ENCODE measurements around the gene GAB4. TPM values are rescaled to one million over a fixed set of nuclear protein-coding genes. Genes with fewer than 3 reads are reported as not detected.

The GAB4 gene, protein sequence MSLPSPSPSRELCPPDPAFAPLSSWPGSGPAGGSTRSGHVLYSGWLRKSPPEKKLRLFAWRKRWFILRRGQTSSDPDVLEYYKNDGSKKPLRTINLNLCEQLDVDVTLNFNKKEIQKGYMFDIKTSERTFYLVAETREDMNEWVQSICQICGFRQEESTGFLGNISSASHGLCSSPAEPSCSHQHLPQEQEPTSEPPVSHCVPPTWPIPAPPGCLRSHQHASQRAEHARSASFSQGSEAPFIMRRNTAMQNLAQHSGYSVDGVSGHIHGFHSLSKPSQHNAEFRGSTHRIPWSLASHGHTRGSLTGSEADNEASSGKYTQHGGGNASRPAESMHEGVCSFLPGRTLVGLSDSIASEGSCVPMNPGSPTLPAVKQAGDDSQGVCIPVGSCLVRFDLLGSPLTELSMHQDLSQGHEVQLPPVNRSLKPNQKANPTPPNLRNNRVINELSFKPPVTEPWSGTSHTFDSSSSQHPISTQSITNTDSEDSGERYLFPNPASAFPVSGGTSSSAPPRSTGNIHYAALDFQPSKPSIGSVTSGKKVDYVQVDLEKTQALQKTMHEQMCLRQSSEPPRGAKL
- total RNA-seq: not detected in 3 replicates

DNA sequence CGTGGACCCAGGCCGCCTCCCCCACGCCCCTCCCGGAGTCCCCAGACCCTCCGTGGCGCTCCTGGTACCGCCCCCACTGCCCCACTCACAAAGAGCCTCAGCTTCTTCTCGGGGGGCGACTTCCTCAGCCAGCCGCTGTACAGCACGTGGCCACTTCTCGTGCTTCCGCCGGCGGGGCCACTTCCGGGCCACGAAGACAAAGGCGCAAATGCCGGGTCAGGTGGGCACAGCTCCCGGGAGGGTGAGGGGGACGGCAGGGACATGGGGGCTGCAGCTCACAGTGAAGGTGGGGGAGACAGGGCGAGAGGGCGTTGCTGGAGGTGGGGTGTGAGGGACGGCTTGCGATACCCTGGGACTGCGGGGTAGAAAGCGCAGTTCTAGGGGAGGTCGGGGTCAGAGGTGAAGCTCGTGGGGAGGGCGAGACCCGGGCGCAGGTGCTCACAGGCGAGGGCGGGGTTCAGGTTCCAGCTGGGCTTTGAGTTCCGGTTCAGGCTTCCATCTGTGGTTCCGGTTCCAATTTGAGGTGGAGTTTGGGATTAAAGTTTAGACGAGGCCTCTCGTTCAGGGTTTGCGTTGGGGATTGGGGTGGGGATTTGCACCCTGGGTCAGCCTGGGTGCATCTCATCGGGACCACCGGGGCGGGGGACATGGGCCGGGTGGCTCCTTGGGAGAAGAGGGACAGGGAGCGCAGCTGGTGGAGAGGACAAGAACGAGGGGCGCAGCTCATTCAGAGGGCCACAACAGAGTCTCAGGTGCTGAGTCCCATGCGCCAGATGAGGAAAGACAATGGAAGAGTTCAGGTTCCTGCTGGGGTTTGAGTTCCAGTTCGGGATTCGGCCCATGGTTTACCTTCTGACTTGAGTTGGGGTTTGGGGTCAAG lies at the start of gene GAB4:
Gene GAB4, minus strand, starts transcription at position 371 of the 880 bp plus-strand sequence. Its CDS starts 108 bp downstream, at position 263.
- no peaks in the 10 kb centered on the region for H3K27me3 Mint-ChIP-seq (ENCODE audit: low read depth)
- H3K27ac Mint-ChIP-seq: no peak within 1 kb of the TSS
- no peak for DNase-seq (ENCODE audit: low spot score in 2 of 2, unreplicated experiment in 2 of 2)
- H3K9me3 Mint-ChIP-seq: peaks cover 64% of the 10 kb centered on the region
- no peaks in the 10 kb centered on the region for H3K36me3 Mint-ChIP-seq
- TF ChIP-seq, protein P1, sequence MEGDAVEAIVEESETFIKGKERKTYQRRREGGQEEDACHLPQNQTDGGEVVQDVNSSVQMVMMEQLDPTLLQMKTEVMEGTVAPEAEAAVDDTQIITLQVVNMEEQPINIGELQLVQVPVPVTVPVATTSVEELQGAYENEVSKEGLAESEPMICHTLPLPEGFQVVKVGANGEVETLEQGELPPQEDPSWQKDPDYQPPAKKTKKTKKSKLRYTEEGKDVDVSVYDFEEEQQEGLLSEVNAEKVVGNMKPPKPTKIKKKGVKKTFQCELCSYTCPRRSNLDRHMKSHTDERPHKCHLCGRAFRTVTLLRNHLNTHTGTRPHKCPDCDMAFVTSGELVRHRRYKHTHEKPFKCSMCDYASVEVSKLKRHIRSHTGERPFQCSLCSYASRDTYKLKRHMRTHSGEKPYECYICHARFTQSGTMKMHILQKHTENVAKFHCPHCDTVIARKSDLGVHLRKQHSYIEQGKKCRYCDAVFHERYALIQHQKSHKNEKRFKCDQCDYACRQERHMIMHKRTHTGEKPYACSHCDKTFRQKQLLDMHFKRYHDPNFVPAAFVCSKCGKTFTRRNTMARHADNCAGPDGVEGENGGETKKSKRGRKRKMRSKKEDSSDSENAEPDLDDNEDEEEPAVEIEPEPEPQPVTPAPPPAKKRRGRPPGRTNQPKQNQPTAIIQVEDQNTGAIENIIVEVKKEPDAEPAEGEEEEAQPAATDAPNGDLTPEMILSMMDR (IDR thresholded peaks at IDR 0.05; ENCODE audit: unreplicated experiment): no peak
- H3K4me1 Mint-ChIP-seq: no peaks in the 10 kb centered on the region
- no peak within 1 kb of the TSS for H3K4me3 Mint-ChIP-seq

DNA sequence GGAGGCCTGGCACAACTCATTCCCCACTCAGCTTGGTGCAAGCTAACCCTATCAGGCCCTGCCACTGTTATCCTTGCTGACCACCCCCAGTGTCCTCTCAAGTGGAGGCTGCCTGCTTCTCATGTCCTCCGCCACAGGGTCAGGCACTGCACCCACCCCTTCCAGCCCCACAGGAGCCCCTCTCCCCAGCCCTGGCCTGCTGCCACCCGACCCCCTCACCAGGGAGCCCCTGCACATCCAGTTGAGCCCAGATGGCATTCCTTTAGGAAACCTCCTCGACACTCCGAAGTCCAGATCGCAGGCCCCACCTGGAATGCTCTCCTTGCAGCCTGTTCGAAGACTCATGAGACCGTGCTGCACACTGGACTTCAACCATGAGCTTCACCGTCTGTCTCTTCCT lies 48.8 kb upstream of the GAB4 start:
- peaks cover 2% of the 10 kb centered on the region for H3K4me1 Mint-ChIP-seq
- peaks cover 37% of the 10 kb centered on the region for H3K27me3 Mint-ChIP-seq (ENCODE audit: low read depth)
- H3K9me3 Mint-ChIP-seq: no peaks in the 10 kb centered on the region
- H3K36me3 Mint-ChIP-seq: no peaks in the 10 kb centered on the region
- no peak for DNase-seq (ENCODE audit: low spot score in 2 of 2, unreplicated experiment in 2 of 2)
- no peak overlapping the region for H3K27ac Mint-ChIP-seq
- TF ChIP-seq, protein P1 (IDR thresholded peaks at IDR 0.05; ENCODE audit: unreplicated experiment): no peak
- no peak overlapping the region for H3K4me3 Mint-ChIP-seq

DNA sequence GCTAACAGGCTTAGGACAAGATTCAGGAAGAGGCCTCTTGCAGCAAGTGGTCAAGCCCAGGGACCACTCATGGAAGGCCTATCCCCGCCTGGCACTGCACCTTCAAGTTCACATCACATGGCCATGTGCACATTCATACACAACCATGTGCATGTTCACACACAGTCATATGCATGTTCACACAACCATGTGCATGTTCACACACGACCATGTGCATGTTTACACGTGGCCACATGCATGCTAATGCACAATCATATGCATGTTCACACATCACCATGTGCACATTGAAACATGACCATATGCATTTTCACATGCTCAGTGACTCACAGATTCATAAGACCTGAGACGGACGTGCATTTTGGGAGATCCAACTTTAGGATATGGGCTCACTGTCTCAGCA lies 48.0 kb upstream of the GAB4 start:
- Mint-ChIP-seq H3K36me3 (no peaks in the 10 kb centered on the region), H3K9me3 (no peaks in the 10 kb centered on the region), H3K27me3 (ENCODE audit: low read depth) (peaks cover 35% of the 10 kb centered on the region), H3K4me3 (no peak overlapping the region), H3K27ac (no peak overlapping the region), H3K4me1 (peaks cover 2% of the 10 kb centered on the region)
- TF ChIP-seq, protein P1 (IDR thresholded peaks at IDR 0.05; ENCODE audit: unreplicated experiment): no peak
- DNase-seq (ENCODE audit: low spot score in 2 of 2, unreplicated experiment in 2 of 2): no peak

DNA sequence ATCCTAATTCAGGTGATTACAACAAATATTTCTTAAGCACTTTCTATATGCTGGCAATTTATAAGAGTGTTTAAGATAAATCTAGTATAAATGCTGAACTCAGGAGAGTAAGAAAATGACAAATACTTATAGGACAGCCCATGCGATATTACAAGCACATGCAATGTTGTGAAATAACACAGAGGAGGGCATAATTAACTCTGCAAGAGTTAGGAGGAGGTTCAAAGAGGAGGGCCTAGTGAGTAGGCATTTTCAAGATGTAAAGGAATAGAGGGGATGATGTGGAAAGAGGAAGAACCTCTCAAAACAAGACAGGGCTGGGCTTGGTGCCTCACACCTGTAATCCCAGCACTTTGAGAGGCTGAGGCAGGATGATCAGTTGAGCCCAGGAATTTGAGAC lies 39.6 kb upstream of the GAB4 start:
- Mint-ChIP-seq H3K27ac (no peak overlapping the region), H3K9me3 (no peaks in the 10 kb centered on the region)

More for the DNA sequence above, 39.6 kb upstream of the GAB4 start:
- no peak for DNase-seq (ENCODE audit: low spot score in 2 of 2, unreplicated experiment in 2 of 2)
- H3K4me1 Mint-ChIP-seq: no peaks in the 10 kb centered on the region
- TF ChIP-seq, protein P1 (IDR thresholded peaks at IDR 0.05; ENCODE audit: unreplicated experiment): no peak
- no peak overlapping the region for H3K4me3 Mint-ChIP-seq
- peaks cover 9% of the 10 kb centered on the region for H3K27me3 Mint-ChIP-seq (ENCODE audit: low read depth)
- no peaks in the 10 kb centered on the region for H3K36me3 Mint-ChIP-seq
